A549 (cell line): ENCODE data around the gene TM4SF1.

Experiments used
- BHLHE40 ChIP-seq: IDR thresholded peaks from 2 replicates; pipeline ENCODE4 v1.6.1; 2012; ENCODE audit warnings: low read depth, low read length, inconsistent platforms
- CBX8 ChIP-seq: fragments of 200-600 bp; sonication (generic); IDR thresholded peaks from 2 replicates; pipeline ENCODE4 v1.6.1; 2016
- CEBPB ChIP-seq, 2 experiments: fragments of >200 bp in 1 of 2; sonication (Bioruptor Twin) in 1 of 2; formaldehyde crosslinking in 1 of 2; IDR thresholded peaks; 2 replicates each; pipeline ENCODE4 v1.6.1; 2012 to 2016
- CHD2 ChIP-seq: fragments of 150-350 bp; IDR thresholded peaks from 2 replicates; pipeline ENCODE4 v1.6.1; 2014; ENCODE audit warnings: low read length; ENCODE audit not compliant: partially characterized antibody
- EP300 ChIP-seq, 2 experiments: fragments of >200 bp; sonication (Bioruptor Twin); formaldehyde crosslinking; IDR thresholded peaks; 2 replicates in 1 of 2; 3 replicates in 1 of 2; pipeline ENCODE4 v1.6.1; 2016 to 2017
- POLR2A ChIP-seq: IDR thresholded peaks from 2 replicates; pipeline ENCODE4 v1.6.1; 2012; ENCODE audit warnings: mild to moderate bottlenecking, low read length
- RAD21 ChIP-seq, 2 experiments: fragments of >200 bp in 1 of 2; sonication (Bioruptor Twin) in 1 of 2; formaldehyde crosslinking in 1 of 2; IDR thresholded peaks in 1 of 2; conservative IDR thresholded peaks in 1 of 2; 2 replicates in 1 of 2; 3 replicates in 1 of 2; pipeline ENCODE4 v1.6.1; 2012 to 2018; ENCODE audit warnings: inconsistent platforms in 1 of 2
- RCOR1 ChIP-seq: fragments of 150-350 bp; IDR thresholded peaks from 2 replicates; pipeline ENCODE4 v1.6.1; 2014; ENCODE audit warnings: antibody characterized with exemption, low read length, low read depth
- RFX5 ChIP-seq: fragments of 450-650 bp; IDR thresholded peaks from 2 replicates; pipeline ENCODE4 v1.7.1; 2014; ENCODE audit warnings: antibody characterized with exemption, mild to moderate bottlenecking, moderate library complexity
- SMC3 ChIP-seq: fragments of >200 bp; sonication (Bioruptor Twin); formaldehyde crosslinking; IDR thresholded peaks from 3 replicates; pipeline ENCODE4 v1.6.1; 2018; ENCODE audit warnings: inconsistent platforms
- TF ChIP-seq, protein P1 (sequence below): fragments of >200 bp; sonication (Bioruptor Twin); formaldehyde crosslinking; IDR thresholded peaks from 3 replicates; pipeline ENCODE4 v1.5.1; 2016
- TF ChIP-seq, protein P2 (sequence below): fragments of 250-450 bp; sonication (Bioruptor Pico); IDR thresholded peaks from 2 replicates; pipeline ENCODE4 v1.5.0; 2021; ENCODE audit warnings: mild to moderate bottlenecking, moderate library complexity, borderline replicate concordance
- TF ChIP-seq, protein P3 (sequence below): IDR thresholded peaks from 2 replicates; pipeline ENCODE4 v1.6.1; 2012

DNA sequence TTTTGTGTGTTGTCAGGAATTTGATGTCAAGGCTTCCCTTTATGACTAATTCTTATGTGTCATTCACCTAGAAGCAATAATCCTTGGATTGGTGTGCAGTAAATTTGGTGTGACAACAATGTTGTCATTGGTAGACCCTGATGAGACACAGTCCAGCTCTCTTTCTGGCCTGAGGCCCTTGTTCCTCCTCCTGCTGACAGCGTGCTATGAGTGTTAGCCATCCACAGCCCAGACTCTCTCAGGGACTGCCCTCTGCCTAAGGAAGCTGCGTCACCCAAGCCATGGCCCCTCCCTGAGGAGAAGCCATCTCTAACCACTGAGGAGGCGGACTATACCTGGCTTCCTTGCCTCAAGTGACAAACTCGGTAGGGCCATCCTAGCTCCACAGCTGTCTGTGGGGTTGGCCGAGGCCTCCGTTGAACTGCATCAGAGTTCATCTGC lies 13.3 kb upstream of the TM4SF1 start:
- TF ChIP-seq RFX5 (no peak), POLR2A (no peak), EP300 (IDR thresholded peaks at IDR 0.05) (no peak), RAD21 (conservative IDR thresholded peaks at IDR 0.05 in 1 of 2, IDR thresholded peaks at IDR 0.05 in 1 of 2) (no peak), CHD2 (no peak), CBX8 (no peak), SMC3 (no peak), CEBPB (IDR thresholded peaks at IDR 0.05) (no peak), RCOR1 (no peak), BHLHE40 (no peak)
- TF ChIP-seq, protein P1, sequence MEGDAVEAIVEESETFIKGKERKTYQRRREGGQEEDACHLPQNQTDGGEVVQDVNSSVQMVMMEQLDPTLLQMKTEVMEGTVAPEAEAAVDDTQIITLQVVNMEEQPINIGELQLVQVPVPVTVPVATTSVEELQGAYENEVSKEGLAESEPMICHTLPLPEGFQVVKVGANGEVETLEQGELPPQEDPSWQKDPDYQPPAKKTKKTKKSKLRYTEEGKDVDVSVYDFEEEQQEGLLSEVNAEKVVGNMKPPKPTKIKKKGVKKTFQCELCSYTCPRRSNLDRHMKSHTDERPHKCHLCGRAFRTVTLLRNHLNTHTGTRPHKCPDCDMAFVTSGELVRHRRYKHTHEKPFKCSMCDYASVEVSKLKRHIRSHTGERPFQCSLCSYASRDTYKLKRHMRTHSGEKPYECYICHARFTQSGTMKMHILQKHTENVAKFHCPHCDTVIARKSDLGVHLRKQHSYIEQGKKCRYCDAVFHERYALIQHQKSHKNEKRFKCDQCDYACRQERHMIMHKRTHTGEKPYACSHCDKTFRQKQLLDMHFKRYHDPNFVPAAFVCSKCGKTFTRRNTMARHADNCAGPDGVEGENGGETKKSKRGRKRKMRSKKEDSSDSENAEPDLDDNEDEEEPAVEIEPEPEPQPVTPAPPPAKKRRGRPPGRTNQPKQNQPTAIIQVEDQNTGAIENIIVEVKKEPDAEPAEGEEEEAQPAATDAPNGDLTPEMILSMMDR: no peak
- TF ChIP-seq, protein P2, sequence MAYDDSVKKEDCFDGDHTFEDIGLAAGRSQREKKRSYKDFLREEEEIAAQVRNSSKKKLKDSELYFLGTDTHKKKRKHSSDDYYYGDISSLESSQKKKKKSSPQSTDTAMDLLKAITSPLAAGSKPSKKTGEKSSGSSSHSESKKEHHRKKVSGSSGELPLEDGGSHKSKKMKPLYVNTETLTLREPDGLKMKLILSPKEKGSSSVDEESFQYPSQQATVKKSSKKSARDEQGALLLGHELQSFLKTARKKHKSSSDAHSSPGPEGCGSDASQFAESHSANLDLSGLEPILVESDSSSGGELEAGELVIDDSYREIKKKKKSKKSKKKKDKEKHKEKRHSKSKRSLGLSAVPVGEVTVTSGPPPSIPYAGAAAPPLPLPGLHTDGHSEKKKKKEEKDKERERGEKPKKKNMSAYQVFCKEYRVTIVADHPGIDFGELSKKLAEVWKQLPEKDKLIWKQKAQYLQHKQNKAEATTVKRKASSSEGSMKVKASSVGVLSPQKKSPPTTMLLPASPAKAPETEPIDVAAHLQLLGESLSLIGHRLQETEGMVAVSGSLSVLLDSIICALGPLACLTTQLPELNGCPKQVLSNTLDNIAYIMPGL (CRISPR knock-in tag): no peak
- TF ChIP-seq, protein P3, sequence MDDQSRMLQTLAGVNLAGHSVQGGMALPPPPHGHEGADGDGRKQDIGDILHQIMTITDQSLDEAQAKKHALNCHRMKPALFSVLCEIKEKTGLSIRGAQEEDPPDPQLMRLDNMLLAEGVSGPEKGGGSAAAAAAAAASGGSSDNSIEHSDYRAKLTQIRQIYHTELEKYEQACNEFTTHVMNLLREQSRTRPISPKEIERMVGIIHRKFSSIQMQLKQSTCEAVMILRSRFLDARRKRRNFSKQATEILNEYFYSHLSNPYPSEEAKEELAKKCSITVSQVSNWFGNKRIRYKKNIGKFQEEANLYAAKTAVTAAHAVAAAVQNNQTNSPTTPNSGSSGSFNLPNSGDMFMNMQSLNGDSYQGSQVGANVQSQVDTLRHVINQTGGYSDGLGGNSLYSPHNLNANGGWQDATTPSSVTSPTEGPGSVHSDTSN: no peak
